GM23248 (cell line): Measurements from ENCODE around the gene STK11IP. TPM values are rescaled to one million over a fixed set of nuclear protein-coding genes. Genes with fewer than 3 reads are reported as not detected.

Experiments used
- DNase-seq: peaks from one replicate; pipeline ENCODE4 v3.0.0-alpha.2; 2015
- H2AFZ ChIP-seq: fragments of 200-600 bp; sonication (generic); 2 replicates; pipeline ENCODE4 v1.6.1; 2016; ENCODE audit warnings: antibody characterized with exemption
- H3F3A ChIP-seq: fragments of 200-600 bp; sonication (generic); 2 replicates; pipeline ENCODE4 v1.6.1; 2016; ENCODE audit warnings: mild to moderate bottlenecking, antibody characterized with exemption, mixed run types; ENCODE audit not compliant: insufficient read depth
- H3K27ac ChIP-seq: fragments of 200-600 bp; sonication (generic); 2 replicates; pipeline ENCODE4 v1.5.1; 2016; ENCODE audit warnings: mild to moderate bottlenecking
- H3K27me3 ChIP-seq: fragments of 200-600 bp; sonication (generic); replicated peaks from 2 replicates; pipeline ENCODE4 v1.6.1; 2016; ENCODE audit warnings: mild to moderate bottlenecking; ENCODE audit not compliant: insufficient read depth
- H3K36me3 ChIP-seq: fragments of 200-600 bp; sonication (generic); 2 replicates; pipeline ENCODE4 v1.6.1; 2016; ENCODE audit warnings: low read depth, mild to moderate bottlenecking
- H3K4me1 ChIP-seq: fragments of 200-600 bp; sonication (generic); 2 replicates; pipeline ENCODE4 v1.6.1; 2016; ENCODE audit warnings: mild to moderate bottlenecking; ENCODE audit not compliant: insufficient read depth
- H3K4me2 ChIP-seq: fragments of 200-600 bp; sonication (generic); one replicate; pipeline ENCODE4 v1.6.1; 2016; ENCODE audit warnings: mild to moderate bottlenecking; ENCODE audit not compliant: unreplicated experiment
- H3K4me3 ChIP-seq: fragments of 200-600 bp; sonication (generic); 2 replicates; pipeline ENCODE4 v1.5.1; 2016; ENCODE audit warnings: mild to moderate bottlenecking
- H3K79me2 ChIP-seq: fragments of 200-600 bp; sonication (generic); 2 replicates; pipeline ENCODE4 v1.6.1; 2016; ENCODE audit warnings: mild to moderate bottlenecking; ENCODE audit not compliant: insufficient read depth
- H3K9ac ChIP-seq: fragments of 200-600 bp; sonication (generic); 2 replicates; pipeline ENCODE4 v1.6.1; 2016; ENCODE audit warnings: mild to moderate bottlenecking
- H3K9me2 ChIP-seq: fragments of 200-600 bp; sonication (generic); 2 replicates; pipeline ENCODE4 v1.6.1; 2016; ENCODE audit warnings: mixed run types, mild to moderate bottlenecking, moderate library complexity; ENCODE audit not compliant: insufficient read depth
- H3K9me3 ChIP-seq: fragments of 200-600 bp; sonication (generic); one replicate; pipeline ENCODE4 v1.6.1; 2017; ENCODE audit warnings: low read depth
- H4K20me1 ChIP-seq: fragments of 200-600 bp; sonication (generic); 2 replicates; pipeline ENCODE4 v1.6.0; 2016; ENCODE audit not compliant: insufficient read depth
- EZH2 ChIP-seq: fragments of 200-600 bp; sonication (generic); IDR thresholded peaks from 2 replicates; pipeline ENCODE4 v1.6.1; 2018; ENCODE audit warnings: antibody characterized with exemption, mild to moderate bottlenecking; ENCODE audit not compliant: insufficient read depth, poor library complexity, severe bottlenecking
- EZH2phosphoT487 ChIP-seq: fragments of 200-600 bp; sonication (generic); IDR thresholded peaks from 2 replicates; pipeline ENCODE4 v1.6.1; 2018; ENCODE audit warnings: antibody characterized with exemption, moderate library complexity, mild to moderate bottlenecking, low read depth; ENCODE audit not compliant: insufficient read depth
- WGBS, 2 experiments: methylation state at CpG; one replicate each; pipeline ENCODE4 v1.1.6; 2015 to 2017; ENCODE audit warnings: low lambda C conversion rate in 2 of 2, low coverage in 1 of 2; ENCODE audit errors: missing lambda C conversion rate in 2 of 2; 5-methylcytosine and 5-hydroxymethylcytosine counted together
- in situ Hi-C: fragments of 300-500 bp; cut with MboI; formaldehyde crosslinking; loops from 2 replicates; pipeline ENCODE4 v1.15.0; 2020
- polyA plus RNA-seq: library from polyadenylated mRNA; unstranded; fragments of >200 nt; fragmentation: Nextera tagmentation; extraction: Ambion mirVana; gene quantifications from 2 replicates; pipeline ENCODE4 v1.2.1, GENCODE V29; 2016
- total RNA-seq: library from RNA; depleted of rRNA; stranded (reverse); fragments of >200 nt; shearing (Covaris generic); gene quantifications from 2 replicates; pipeline ENCODE4 v1.2.3, GENCODE V29; 2014

The STK11IP gene
- total and polyA plus RNA-seq, 2 experiments from 2014 or later: 7.3 to 10.5 TPM

DNA sequence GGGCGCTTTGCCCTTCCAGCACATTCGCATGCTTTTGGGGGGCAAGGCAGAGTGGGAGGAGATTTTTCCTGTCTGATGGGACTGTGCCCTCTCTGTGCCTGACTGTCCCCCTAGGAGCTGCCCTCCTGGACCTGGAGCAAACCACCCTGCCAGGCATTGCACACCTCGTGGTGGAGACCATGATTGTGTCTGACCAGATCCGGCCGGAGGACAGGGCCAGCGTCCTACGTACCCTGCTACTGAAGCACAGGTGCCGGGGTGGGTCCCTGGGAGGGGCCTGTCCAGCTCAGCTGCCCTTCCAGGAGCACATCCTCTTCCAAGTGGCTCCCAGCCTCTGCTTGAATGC, 35.1 kb downstream of the STK11IP start:
- in situ Hi-C loops: no loop called here
- H3K27me3 ChIP-seq: no peaks in the 10 kb centered on the region
- no peak for DNase-seq
- no peak overlapping the region for H2AFZ ChIP-seq
- no peak overlapping the region for H3K4me3 ChIP-seq
- H3K4me2 ChIP-seq: no peak overlapping the region
- no peak overlapping the region for H3K9ac ChIP-seq
- no peaks in the 10 kb centered on the region for H3K9me3 ChIP-seq
- no peak for TF ChIP-seq EZH2
- TF ChIP-seq EZH2phosphoT487: no peak
- H3K9me2 ChIP-seq: no peaks in the 10 kb centered on the region
- H3K36me3 ChIP-seq: no peaks in the 10 kb centered on the region
- H3K79me2 ChIP-seq: no peaks in the 10 kb centered on the region
- WGBS, 2 experiments: 91% methylated on average over 7 to 8 of the region's 8 CpGs
- H3F3A ChIP-seq: no peaks in the 10 kb centered on the region
- H3K4me1 ChIP-seq: no peaks in the 10 kb centered on the region
- no peak overlapping the region for H3K27ac ChIP-seq
- H4K20me1 ChIP-seq: no peaks in the 10 kb centered on the region

GRCh38 chr2:219633276-219634065, 35.8 kb downstream of the STK11IP start:
- no peak for DNase-seq
- no peak for TF ChIP-seq EZH2phosphoT487
- TF ChIP-seq EZH2: no peak

DNA sequence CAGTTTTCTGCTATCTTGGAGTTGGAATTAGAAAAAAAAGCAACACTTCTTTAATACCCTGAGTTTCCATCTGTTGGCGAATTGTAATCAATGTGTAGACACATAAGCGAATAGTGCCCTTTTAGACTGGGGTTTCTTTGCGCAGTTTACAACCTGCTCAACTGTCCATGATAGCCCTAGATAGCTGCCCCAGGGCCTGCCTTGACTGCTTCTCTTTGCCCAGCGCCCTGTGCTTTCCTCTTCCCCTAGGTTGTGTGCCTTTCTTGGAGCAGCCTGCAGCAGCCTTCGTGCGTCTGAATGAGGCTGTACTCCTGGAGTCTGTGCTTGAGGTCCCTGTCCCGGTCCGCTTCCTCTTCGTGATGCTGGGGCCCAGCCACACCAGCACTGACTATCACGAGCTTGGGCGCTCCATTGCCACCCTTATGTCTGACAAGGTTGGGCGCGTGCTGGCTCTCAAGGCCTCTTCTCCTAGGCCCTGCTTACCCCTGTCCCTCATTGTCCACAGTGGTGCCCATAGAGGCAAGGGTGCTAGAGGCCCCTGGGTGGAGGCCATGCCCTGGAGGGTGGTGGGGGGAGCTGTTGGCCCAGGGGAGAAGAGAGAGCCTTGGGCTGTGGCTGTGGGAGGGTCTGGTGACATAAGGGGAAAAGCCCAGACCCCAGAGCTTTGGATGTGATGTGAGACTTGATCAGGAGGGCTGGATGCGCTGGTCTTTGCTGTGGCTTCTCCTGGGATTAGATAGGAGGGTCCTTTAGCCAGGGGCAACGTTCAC, 36.7 kb downstream of the STK11IP start:
- no peak for DNase-seq
- H2AFZ ChIP-seq: no peak overlapping the region
- no peaks in the 10 kb centered on the region for H3K36me3 ChIP-seq
- H4K20me1 ChIP-seq: no peaks in the 10 kb centered on the region
- H3K9me3 ChIP-seq: no peaks in the 10 kb centered on the region
- no peaks in the 10 kb centered on the region for H3F3A ChIP-seq
- no peaks in the 10 kb centered on the region for H3K4me1 ChIP-seq
- 81 to 82% methylated on average over 14 to 15 of the region's 15 CpGs for WGBS, 2 experiments
- H3K27ac ChIP-seq: no peak overlapping the region
- no peaks in the 10 kb centered on the region for H3K79me2 ChIP-seq
- no peaks in the 10 kb centered on the region for H3K27me3 ChIP-seq
- no peak overlapping the region for H3K4me3 ChIP-seq
- no peaks in the 10 kb centered on the region for H3K9me2 ChIP-seq
- TF ChIP-seq EZH2: no peak
- no peak overlapping the region for H3K4me2 ChIP-seq
- in situ Hi-C loops: no loop called here
- no peak overlapping the region for H3K9ac ChIP-seq

More at GRCh38 chr2:219633276-219634065, 35.8 kb downstream of the STK11IP start:
- Histone ChIP-seq H3K4me2 (no peak overlapping the region), H3K4me3 (no peak overlapping the region), H2AFZ (no peak overlapping the region), H3K9me3 (no peaks in the 10 kb centered on the region), H3K27ac (no peak overlapping the region), H3K36me3 (no peaks in the 10 kb centered on the region), H3K79me2 (no peaks in the 10 kb centered on the region), H3K9ac (no peak overlapping the region), H4K20me1 (no peaks in the 10 kb centered on the region), H3F3A (no peaks in the 10 kb centered on the region), H3K9me2 (no peaks in the 10 kb centered on the region), H3K4me1 (no peaks in the 10 kb centered on the region), H3K27me3 (no peaks in the 10 kb centered on the region)
- in situ Hi-C loops: no loop called here
- 69 to 70% methylated on average over 21 to 22 of the region's 22 CpGs for whole genome bisulfite sequencing, 2 experiments

GRCh38 chr2:219634951-219635751, 37.5 kb downstream of the STK11IP start:
- in situ Hi-C loops: no loop called here

More at GRCh38 chr2:219634951-219635751, 37.5 kb downstream of the STK11IP start:
- 62 to 63% methylated on average over 22 of the region's 22 CpGs for WGBS, 2 experiments
- Histone ChIP-seq H3K9me3 (no peaks in the 10 kb centered on the region), H2AFZ (no peak overlapping the region), H3K4me1 (no peaks in the 10 kb centered on the region), H3K4me2 (no peak overlapping the region), H3K27ac (no peak overlapping the region), H3K4me3 (no peak overlapping the region), H3K27me3 (no peaks in the 10 kb centered on the region), H3K9ac (no peak overlapping the region), H3K9me2 (no peaks in the 10 kb centered on the region), H3K79me2 (no peaks in the 10 kb centered on the region), H3K36me3 (no peaks in the 10 kb centered on the region), H4K20me1 (no peaks in the 10 kb centered on the region), H3F3A (no peaks in the 10 kb centered on the region)
- no peak for DNase-seq
- TF ChIP-seq EZH2 (no peak), EZH2phosphoT487 (no peak)
